ENCODE data around the gene IL1RAP. TPM values are rescaled to one million over a fixed set of nuclear protein-coding genes. Genes with fewer than 3 reads are reported as not detected.

IL1RAP gene
- total and polyA plus RNA-seq, 12 donors, result 2.1 to 11.9 (median 7.6) TPM

- Histone ChIP-seq H3K9me3 (no peaks in the 10 kb centered on the region), H3K27me3 (no peaks in the 10 kb centered on the region), H3K4me1 (peaks cover 4 to 30% (median 15%) of the 10 kb centered on the region in 9 donors), H3K4me3 (no peak overlapping the region), H3K27ac (no peak overlapping the region), H3K36me3 (peaks cover 0 to 6% (median 0%) of the 10 kb centered on the region in 9 donors)
- WGBS, 2 donors, result 87 to 92% methylated on average over 3 of the region's 3 CpGs
- ATAC-seq, result no peak
- intact Hi-C loops (cut with DNase I), result no loop called here
- no peak for TF ChIP-seq CTCF (IDR thresholded peaks at IDR 0.05)
- no peak for DNase-seq
These were observed 14.8 kb downstream of the IL1RAP start for GRCh38 chr3:190528706-190529105.

GRCh38 chr3:190531406-190531805 is 17.5 kb downstream of the IL1RAP start:
- Histone ChIP-seq H3K27me3 (no peaks in the 10 kb centered on the region), H3K4me1 (peaks cover 4 to 47% (median 23%) of the 10 kb centered on the region in 9 donors), H3K9me3 (no peaks in the 10 kb centered on the region), H3K36me3 (peaks cover 0 to 6% (median 0%) of the 10 kb centered on the region in 9 donors), H3K27ac (no peak overlapping the region), H3K4me3 (no peak overlapping the region)
- ATAC-seq (no peak), DNase-seq (no peak)
- 88 to 89% methylated on average over 3 of the region's 3 CpGs for WGBS, 2 donors
- no peak for TF ChIP-seq CTCF (IDR thresholded peaks at IDR 0.05)
- intact Hi-C loops (cut with DNase I), result no loop called here

- Histone ChIP-seq H3K9me3 (no peaks in the 10 kb centered on the region), H3K4me1 (peaks cover 0 to 43% (median 22%) of the 10 kb centered on the region in 9 donors), H3K27ac (peak overlapping the region in 8 of 10 donors; percentile 4 to 63 (median 35)), H3K27me3 (no peaks in the 10 kb centered on the region), H3K36me3 (no peaks in the 10 kb centered on the region), H3K4me3 (no peak overlapping the region)
- ATAC-seq (no peak), DNase-seq (no peak)
- intact Hi-C loops (cut with DNase I), result no loop called here
- 68 to 73% methylated on average over 7 of the region's 7 CpGs for WGBS, 2 donors
- TF ChIP-seq CTCF (IDR thresholded peaks at IDR 0.05), result no peak
These were observed 18.9 kb downstream of the IL1RAP start for GRCh38 chr3:190532731-190533203.

GRCh38 chr3:190533511-190534281 is 19.8 kb downstream of the IL1RAP start:
- Histone ChIP-seq H3K4me3 (peak overlapping the region in 3 of 10 donors; percentile 0 to 16 (median 13)), H3K4me1 (peaks cover 0 to 36% (median 22%) of the 10 kb centered on the region in 9 donors), H3K9me3 (no peaks in the 10 kb centered on the region), H3K27ac (peak overlapping the region in 7 of 10 donors; percentile 4 to 63 (median 44)), H3K27me3 (no peaks in the 10 kb centered on the region), H3K36me3 (no peaks in the 10 kb centered on the region)
- no peak for TF ChIP-seq CTCF (IDR thresholded peaks at IDR 0.05)
- peak; percentile 81 to 92 (median 84) for ATAC-seq
- DNase-seq, result peak; percentile 49 to 55
- intact Hi-C loops (cut with DNase I), result no loop called here
- WGBS, 2 donors, result 25 to 30% methylated on average over 13 of the region's 13 CpGs

All from heart right ventricle (tissue), 16 donors.